ENCODE results near the gene CAMK1G.

The CAMK1G gene

DNA sequence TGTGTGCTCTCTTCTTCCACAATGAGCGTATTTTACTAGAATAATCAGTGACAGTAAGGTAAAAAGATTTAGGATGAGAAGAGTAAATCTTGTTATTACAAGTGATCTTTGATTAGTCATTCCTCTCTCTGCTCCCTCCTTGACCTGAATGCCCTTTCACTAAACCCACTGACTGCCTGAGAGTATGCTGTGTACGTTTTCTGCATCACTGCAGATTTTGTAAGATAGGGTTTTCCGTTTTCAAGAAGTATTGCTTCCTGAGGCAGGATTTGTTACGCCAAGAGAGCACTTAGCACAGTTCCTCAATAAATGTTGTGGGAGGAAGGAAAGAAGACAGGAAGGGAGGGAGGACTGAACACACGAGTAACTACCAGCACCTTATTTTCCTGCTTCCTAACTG lies 76.4 kb downstream of the CAMK1G start:
- Histone ChIP-seq H3K9me3 (ENCODE audit: control insufficient read depth, insufficient read depth, low read length) (no peaks in the 10 kb centered on the region), H3K4me1 (ENCODE audit: insufficient read depth, low read length) (peaks cover 3% of the 10 kb centered on the region; the same call in 1 of the 2 replicates), H3K9ac (ENCODE audit: low read depth, low read length) (no peak overlapping the region), H3K36me3 (ENCODE audit: insufficient read depth, low read length) (no peaks in the 10 kb centered on the region)

DNA sequence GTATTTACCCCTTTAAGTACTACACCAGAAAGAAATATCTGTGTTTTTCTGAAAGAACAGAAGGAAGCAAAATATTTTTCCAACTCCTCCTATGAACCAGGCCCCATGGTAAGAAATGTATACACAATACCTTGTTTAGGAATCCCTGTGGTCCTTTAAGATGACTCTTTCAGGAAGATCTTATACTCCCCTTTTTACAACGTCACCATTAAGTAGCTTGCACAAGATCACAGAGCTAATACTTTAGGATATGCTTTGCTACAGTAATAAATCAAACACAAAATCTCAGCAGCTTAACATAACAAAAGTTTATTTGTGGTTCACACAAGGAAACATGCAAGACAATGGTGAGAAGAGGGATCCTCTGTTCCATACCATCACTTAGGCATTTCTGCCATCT lies 77.6 kb downstream of the CAMK1G start:
- no peaks in the 10 kb centered on the region for H3K36me3 ChIP-seq (ENCODE audit: insufficient read depth, low read length)
- no peaks in the 10 kb centered on the region for H3K9me3 ChIP-seq (ENCODE audit: control insufficient read depth, insufficient read depth, low read length)
- peaks cover 3% of the 10 kb centered on the region; the same call in 1 of the 2 replicates for H3K4me1 ChIP-seq (ENCODE audit: insufficient read depth, low read length)
- no peak overlapping the region for H3K9ac ChIP-seq (ENCODE audit: low read depth, low read length)

DNA sequence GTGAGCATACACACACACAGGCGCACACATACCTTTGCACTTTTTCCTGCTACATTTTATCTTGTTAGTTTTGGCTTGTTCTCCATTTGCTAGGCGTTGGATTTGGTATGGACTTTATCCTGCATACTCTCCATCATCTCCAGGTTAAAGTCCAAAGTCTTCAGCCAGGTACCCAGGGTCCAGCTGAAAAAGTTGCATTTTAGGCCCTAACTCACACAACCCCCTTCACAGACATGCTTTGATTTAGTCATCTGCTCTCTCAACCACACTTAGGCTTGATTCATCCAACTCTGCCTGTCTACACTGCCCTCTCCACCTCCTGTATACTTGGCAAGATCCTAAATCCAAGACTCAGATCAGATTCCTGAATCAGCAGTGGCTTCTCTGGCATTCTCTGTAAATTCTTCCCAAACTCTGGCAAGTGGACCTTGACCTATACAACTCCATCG lies 79.4 kb downstream of the CAMK1G start:
- H3K9ac ChIP-seq (ENCODE audit: low read depth, low read length), result no peak overlapping the region
- no peaks in the 10 kb centered on the region for H3K36me3 ChIP-seq (ENCODE audit: insufficient read depth, low read length)
- H3K9me3 ChIP-seq (ENCODE audit: control insufficient read depth, insufficient read depth, low read length), result no peaks in the 10 kb centered on the region
- peaks cover 3% of the 10 kb centered on the region; the same call in 1 of the 2 replicates for H3K4me1 ChIP-seq (ENCODE audit: insufficient read depth, low read length)

All from ES-I3 (cell line).